ENCODE data around the gene AGPAT4. TPM values are rescaled to one million over a fixed set of nuclear protein-coding genes. Genes with fewer than 3 reads are reported as not detected.

The AGPAT4 gene
- total RNA-seq, 1 experiment from 2014 or later: 9.2 TPM

GRCh38 chr6:161171207-161171606 is 102.7 kb downstream of the AGPAT4 start:
- Mint-ChIP-seq H3K4me3 (ENCODE audit: unreplicated experiment) (no peak overlapping the region), H3K4me1 (ENCODE audit: low read depth, unreplicated experiment) (no peaks in the 10 kb centered on the region), H3K9me3 (ENCODE audit: unreplicated experiment) (peaks cover under 1% of the 10 kb centered on the region), H3K27me3 (ENCODE audit: insufficient read depth, unreplicated experiment) (no peaks in the 10 kb centered on the region), H3K27ac (ENCODE audit: unreplicated experiment) (peak overlapping the region; percentile 26), H3K36me3 (ENCODE audit: insufficient read depth, unreplicated experiment) (peaks cover 4% of the 10 kb centered on the region)
- intact Hi-C loops (cut with micrococcal nuclease; ENCODE audit: unreplicated experiment): no loop called here
- no TSS peak for BruUV-seq (replicated peaks)
- CTCF ChIA-PET: no interaction called here
- Histone ChIP-seq H3K9me3 (no peaks in the 10 kb centered on the region), H3K36me3 (ENCODE audit: control insufficient read depth, insufficient read depth, low read length) (no peaks in the 10 kb centered on the region), H3K27me3 (replicated peaks; ENCODE audit: control insufficient read depth, insufficient read depth, low read length) (no peaks in the 10 kb centered on the region), H3K4me3 (ENCODE audit: low read depth, low read length) (no peak overlapping the region), H3K4me1 (no peaks in the 10 kb centered on the region)
- DNase-seq: no peak
- TF ChIP-seq, protein P1, sequence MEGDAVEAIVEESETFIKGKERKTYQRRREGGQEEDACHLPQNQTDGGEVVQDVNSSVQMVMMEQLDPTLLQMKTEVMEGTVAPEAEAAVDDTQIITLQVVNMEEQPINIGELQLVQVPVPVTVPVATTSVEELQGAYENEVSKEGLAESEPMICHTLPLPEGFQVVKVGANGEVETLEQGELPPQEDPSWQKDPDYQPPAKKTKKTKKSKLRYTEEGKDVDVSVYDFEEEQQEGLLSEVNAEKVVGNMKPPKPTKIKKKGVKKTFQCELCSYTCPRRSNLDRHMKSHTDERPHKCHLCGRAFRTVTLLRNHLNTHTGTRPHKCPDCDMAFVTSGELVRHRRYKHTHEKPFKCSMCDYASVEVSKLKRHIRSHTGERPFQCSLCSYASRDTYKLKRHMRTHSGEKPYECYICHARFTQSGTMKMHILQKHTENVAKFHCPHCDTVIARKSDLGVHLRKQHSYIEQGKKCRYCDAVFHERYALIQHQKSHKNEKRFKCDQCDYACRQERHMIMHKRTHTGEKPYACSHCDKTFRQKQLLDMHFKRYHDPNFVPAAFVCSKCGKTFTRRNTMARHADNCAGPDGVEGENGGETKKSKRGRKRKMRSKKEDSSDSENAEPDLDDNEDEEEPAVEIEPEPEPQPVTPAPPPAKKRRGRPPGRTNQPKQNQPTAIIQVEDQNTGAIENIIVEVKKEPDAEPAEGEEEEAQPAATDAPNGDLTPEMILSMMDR (IDR thresholded peaks at IDR 0.05; ENCODE audit: insufficient read depth in 1 of 2, low read depth in 1 of 2, low read length in 1 of 2, severe bottlenecking in 1 of 2, unreplicated experiment in 1 of 2): no peak
- POLR2A ChIA-PET: no interaction called here

DNA sequence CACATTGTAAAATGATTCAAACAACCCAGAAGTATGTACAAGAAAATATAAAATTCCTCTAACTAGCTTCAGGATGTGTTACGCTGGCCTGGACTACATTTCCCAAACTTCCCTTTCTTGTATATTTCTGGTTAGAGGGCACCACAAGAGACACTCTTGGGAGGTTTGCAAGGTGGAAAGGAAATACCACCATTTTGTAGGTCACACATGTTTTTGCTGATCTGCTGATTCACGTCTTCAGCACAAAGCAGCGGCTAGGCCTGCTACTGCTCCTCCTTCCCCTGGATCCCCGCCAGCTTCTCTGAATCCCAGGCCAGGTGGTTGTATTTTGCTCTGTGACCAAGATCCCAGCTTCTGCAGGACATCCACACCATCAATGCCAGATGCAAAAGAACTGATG is 104.2 kb downstream of the AGPAT4 start:
- H3K4me3 Mint-ChIP-seq (ENCODE audit: unreplicated experiment): no peak overlapping the region
- H3K27me3 ChIP-seq (replicated peaks; ENCODE audit: control insufficient read depth, insufficient read depth, low read length): no peaks in the 10 kb centered on the region
- intact Hi-C loops (cut with micrococcal nuclease; ENCODE audit: unreplicated experiment): no loop called here
- CTCF ChIA-PET: no interaction called here
- no peaks in the 10 kb centered on the region for H3K36me3 ChIP-seq (ENCODE audit: control insufficient read depth, insufficient read depth, low read length)
- no peaks in the 10 kb centered on the region for H3K4me1 Mint-ChIP-seq (ENCODE audit: low read depth, unreplicated experiment)
- no peak overlapping the region for H3K27ac Mint-ChIP-seq (ENCODE audit: unreplicated experiment)
- no peaks in the 10 kb centered on the region for H3K4me1 ChIP-seq
- no peaks in the 10 kb centered on the region for H3K27me3 Mint-ChIP-seq (ENCODE audit: insufficient read depth, unreplicated experiment)
- no peak overlapping the region for H3K4me3 ChIP-seq (ENCODE audit: low read depth, low read length)
- peaks cover 4% of the 10 kb centered on the region for H3K36me3 Mint-ChIP-seq (ENCODE audit: insufficient read depth, unreplicated experiment)
- H3K9me3 Mint-ChIP-seq (ENCODE audit: unreplicated experiment): no peaks in the 10 kb centered on the region
- POLR2A ChIA-PET: no interaction called here
- DNase-seq: no peak
- TF ChIP-seq, protein P1 (IDR thresholded peaks at IDR 0.05; ENCODE audit: insufficient read depth in 1 of 2, low read depth in 1 of 2, low read length in 1 of 2, severe bottlenecking in 1 of 2, unreplicated experiment in 1 of 2): no peak
- BruUV-seq (replicated peaks): no TSS peak
- H3K9me3 ChIP-seq: no peaks in the 10 kb centered on the region

GRCh38 chr6:161169035-161169434 is 104.8 kb downstream of the AGPAT4 start:
- TF ChIP-seq, protein P1 (IDR thresholded peaks at IDR 0.05; ENCODE audit: insufficient read depth in 1 of 2, low read depth in 1 of 2, low read length in 1 of 2, severe bottlenecking in 1 of 2, unreplicated experiment in 1 of 2): no peak
- no peaks in the 10 kb centered on the region for H3K9me3 Mint-ChIP-seq (ENCODE audit: unreplicated experiment)
- ChIA-PET CTCF (interaction anchor here (0.6 kb wide), 1 partner anchor 204 kb away, joined by 6 read pairs; no protein-coding TSS in a partner anchor), POLR2A (no interaction called here)
- no peak overlapping the region for H3K27ac Mint-ChIP-seq (ENCODE audit: unreplicated experiment)
- H3K4me3 Mint-ChIP-seq (ENCODE audit: unreplicated experiment): no peak overlapping the region
- H3K9me3 ChIP-seq: no peaks in the 10 kb centered on the region
- no peaks in the 10 kb centered on the region for H3K36me3 ChIP-seq (ENCODE audit: control insufficient read depth, insufficient read depth, low read length)
- no peak overlapping the region for H3K4me3 ChIP-seq (ENCODE audit: low read depth, low read length)
- intact Hi-C loops (cut with micrococcal nuclease; ENCODE audit: unreplicated experiment): no loop called here
- no peaks in the 10 kb centered on the region for H3K4me1 ChIP-seq
- H3K27me3 ChIP-seq (replicated peaks; ENCODE audit: control insufficient read depth, insufficient read depth, low read length): no peaks in the 10 kb centered on the region
- H3K27me3 Mint-ChIP-seq (ENCODE audit: insufficient read depth, unreplicated experiment): no peaks in the 10 kb centered on the region
- no TSS peak for BruUV-seq (replicated peaks)
- no peak for DNase-seq
- peaks cover 4% of the 10 kb centered on the region for H3K36me3 Mint-ChIP-seq (ENCODE audit: insufficient read depth, unreplicated experiment)
- H3K4me1 Mint-ChIP-seq (ENCODE audit: low read depth, unreplicated experiment): no peaks in the 10 kb centered on the region
